KOPT-K1 (cell line): ENCODE measurements around the gene SHLD2.
"Not testable (repeated sequence)": the region's sequence is repeated elsewhere in the genome, so short reads cannot be mapped to it uniquely, and the experiment has no call there.

Experiments
- H3K27ac ChIP-seq: fragments of 200-600 bp; sonication (generic); 2 replicates; pipeline ENCODE4 v1.5.1; 2016; ENCODE audit warnings: antibody characterized with exemption, mild to moderate bottlenecking, low read depth, low read length; ENCODE audit not compliant: poor library complexity, severe bottlenecking
- H3K36me3 ChIP-seq: fragments of 200-600 bp; sonication (generic); 2 replicates; pipeline ENCODE4 v1.5.1; 2017; ENCODE audit warnings: antibody characterized with exemption, mild to moderate bottlenecking, low read length, moderate library complexity; ENCODE audit not compliant: insufficient read depth
- H3K9me3 ChIP-seq: fragments of 200-600 bp; sonication (generic); 2 replicates; pipeline ENCODE4 v1.5.1; 2017; ENCODE audit warnings: antibody characterized with exemption, low read length, mild to moderate bottlenecking; ENCODE audit not compliant: insufficient read depth, poor library complexity, severe bottlenecking

SHLD2 gene

GRCh38 chr10:87094373-87095235 lies at the start of gene SHLD2, which contains the start of gene GLUD1:
Gene SHLD2 (plus strand): TSS chr10:87095206. CDS start chr10:87151355, 56,149 bp downstream.
Gene GLUD1 (minus strand): TSS chr10:87094843. CDS start chr10:87094769, 74 bp downstream.
- Histone ChIP-seq H3K36me3 (peaks cover 41% of the 10 kb centered on the region), H3K9me3 (peaks cover 4% of the 10 kb centered on the region), H3K27ac (peak within 1 kb of the TSS; percentile 90)

GRCh38 chr10:87045434-87045938 lies 49.5 kb upstream of the SHLD2 start:
- Histone ChIP-seq H3K36me3 (peaks cover 45% of the 10 kb centered on the region), H3K27ac (no peak overlapping the region), H3K9me3 (no peaks in the 10 kb centered on the region)

- Histone ChIP-seq H3K27ac (no peak overlapping the region), H3K36me3 (peaks cover 97% of the 10 kb centered on the region), H3K9me3 (no peaks in the 10 kb centered on the region)
Measured at GRCh38 chr10:87053111-87053510, 41.9 kb upstream of the SHLD2 start.

- peaks cover 97% of the 10 kb centered on the region for H3K36me3 ChIP-seq
- no peak overlapping the region for H3K27ac ChIP-seq
- no peaks in the 10 kb centered on the region for H3K9me3 ChIP-seq
Measured at GRCh38 chr10:87053577-87054181, 41.3 kb upstream of the SHLD2 start.

GRCh38 chr10:87054373-87055295 lies 40.4 kb upstream of the SHLD2 start:
- peaks cover 97% of the 10 kb centered on the region for H3K36me3 ChIP-seq
- no peaks in the 10 kb centered on the region for H3K9me3 ChIP-seq
- H3K27ac ChIP-seq = no peak overlapping the region

- H3K36me3 ChIP-seq = peaks cover 97% of the 10 kb centered on the region
- H3K27ac ChIP-seq = no peak overlapping the region
- H3K9me3 ChIP-seq = no peaks in the 10 kb centered on the region
Measured at GRCh38 chr10:87058171-87058570, 36.8 kb upstream of the SHLD2 start.

GRCh38 chr10:87059401-87059800 lies 35.6 kb upstream of the SHLD2 start:
- Histone ChIP-seq H3K36me3 (peaks cover 97% of the 10 kb centered on the region), H3K9me3 (no peaks in the 10 kb centered on the region), H3K27ac (no peak overlapping the region)

- Histone ChIP-seq H3K27ac (no peak overlapping the region), H3K9me3 (no peaks in the 10 kb centered on the region), H3K36me3 (peaks cover 97% of the 10 kb centered on the region)
Measured at GRCh38 chr10:87060280-87060928, 34.6 kb upstream of the SHLD2 start.

GRCh38 chr10:87064651-87065050 lies 30.4 kb upstream of the SHLD2 start:
- Histone ChIP-seq H3K9me3 (no peaks in the 10 kb centered on the region), H3K27ac (no peak overlapping the region), H3K36me3 (peaks cover 98% of the 10 kb centered on the region)

- Histone ChIP-seq H3K27ac (no peak overlapping the region), H3K36me3 (peaks cover 98% of the 10 kb centered on the region), H3K9me3 (no peaks in the 10 kb centered on the region)
Measured at GRCh38 chr10:87066178-87066577, 28.8 kb upstream of the SHLD2 start.

GRCh38 chr10:87066865-87067264 lies 28.1 kb upstream of the SHLD2 start:
- no peak overlapping the region for H3K27ac ChIP-seq
- peaks cover 98% of the 10 kb centered on the region for H3K36me3 ChIP-seq
- H3K9me3 ChIP-seq = no peaks in the 10 kb centered on the region

- H3K9me3 ChIP-seq = no peaks in the 10 kb centered on the region
- no peak overlapping the region for H3K27ac ChIP-seq
- H3K36me3 ChIP-seq = peaks cover 98% of the 10 kb centered on the region
Measured at GRCh38 chr10:87068281-87068680, 26.7 kb upstream of the SHLD2 start.

GRCh38 chr10:87072449-87072848 lies 22.6 kb upstream of the SHLD2 start:
- Histone ChIP-seq H3K36me3 (peaks cover 85% of the 10 kb centered on the region), H3K9me3 (no peaks in the 10 kb centered on the region), H3K27ac (no peak overlapping the region)

GRCh38 chr10:87076421-87076820 lies 18.6 kb upstream of the SHLD2 start:
- H3K9me3 ChIP-seq, H3K27ac ChIP-seq: not testable (repeated sequence)
- peaks cover 47% of the 10 kb centered on the region for H3K36me3 ChIP-seq
